Spleen (tissue), 7 donors: Measurements from ENCODE around the gene NCR3LG1.

ENCODE experiments used
- POLR2A ChIP-seq, 3 donors: fragments of 450-650 bp; IDR thresholded peaks; one replicate each; pipeline ENCODE4 v1.5.1; 2017; ENCODE audit warnings: antibody characterized with exemption in 3 of 3, mild to moderate bottlenecking in 1 of 3
- POLR2AphosphoS5 ChIP-seq, 3 donors: sonication (generic); formaldehyde crosslinking; IDR thresholded peaks; one replicate each; pipeline ENCODE4 v1.5.1; 2017; ENCODE audit warnings: antibody characterized with exemption in 3 of 3
- TF ChIP-seq, protein P1 (sequence below), 11 experiments: fragments of 200-600 bp in 7 of 11; fragments of 450-650 bp in 4 of 11; sonication (generic) in 4 of 11; IDR thresholded peaks in 8 of 11; conservative IDR thresholded peaks in 3 of 11; 1 replicate in 7 of 11; 2 replicates in 4 of 11; pipeline versions ENCODE4 v1.4.0 to v1.8.0; 2016 to 2021; ENCODE audit warnings: antibody characterized with exemption in 11 of 11, inconsistent platforms in 4 of 11, mild to moderate bottlenecking in 1 of 11
- donor health status: DM: no; HTN: no; CAD: no; lungs with moderate emphysema.
- donor health status: DM: no; HTN: no; CAD: no.
- donor health status: DM: no; HTN: no; CAD: no.

DNA sequence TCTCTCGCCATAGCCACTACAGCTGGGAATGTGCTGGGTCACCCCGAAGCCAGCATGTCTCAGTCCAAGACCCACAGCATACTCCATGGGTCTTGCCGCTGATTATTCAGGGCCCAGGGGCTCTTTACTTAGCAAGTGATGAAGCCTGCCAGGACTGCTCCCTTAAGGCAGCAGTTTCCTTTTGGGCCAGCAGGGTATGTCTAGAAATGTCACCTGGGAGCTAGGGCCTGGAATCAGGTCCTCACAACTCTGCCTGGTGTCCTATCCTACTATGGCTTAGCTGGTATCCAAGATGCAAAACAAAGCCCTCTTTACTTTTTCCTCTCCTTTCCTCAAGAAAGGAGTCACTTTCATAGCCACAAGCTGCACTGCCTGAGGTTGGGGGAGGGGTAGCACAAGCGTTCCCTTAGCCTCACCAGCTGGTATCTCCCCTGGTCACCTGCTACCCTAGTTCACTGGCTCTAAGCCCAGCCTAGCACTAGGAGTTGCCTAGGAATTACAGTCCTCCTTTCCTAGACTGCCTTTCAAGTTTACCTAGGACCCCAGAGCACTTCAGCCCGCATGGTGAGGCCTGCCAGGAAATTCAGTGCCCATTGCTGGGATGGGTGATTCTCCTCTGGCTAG lies 22.6 kb upstream of the NCR3LG1 start:
- TF ChIP-seq POLR2AphosphoS5 (IDR thresholded peaks at IDR 0.05), result no peak
- no peak for TF ChIP-seq POLR2A (IDR thresholded peaks at IDR 0.05)
- TF ChIP-seq, protein P1, sequence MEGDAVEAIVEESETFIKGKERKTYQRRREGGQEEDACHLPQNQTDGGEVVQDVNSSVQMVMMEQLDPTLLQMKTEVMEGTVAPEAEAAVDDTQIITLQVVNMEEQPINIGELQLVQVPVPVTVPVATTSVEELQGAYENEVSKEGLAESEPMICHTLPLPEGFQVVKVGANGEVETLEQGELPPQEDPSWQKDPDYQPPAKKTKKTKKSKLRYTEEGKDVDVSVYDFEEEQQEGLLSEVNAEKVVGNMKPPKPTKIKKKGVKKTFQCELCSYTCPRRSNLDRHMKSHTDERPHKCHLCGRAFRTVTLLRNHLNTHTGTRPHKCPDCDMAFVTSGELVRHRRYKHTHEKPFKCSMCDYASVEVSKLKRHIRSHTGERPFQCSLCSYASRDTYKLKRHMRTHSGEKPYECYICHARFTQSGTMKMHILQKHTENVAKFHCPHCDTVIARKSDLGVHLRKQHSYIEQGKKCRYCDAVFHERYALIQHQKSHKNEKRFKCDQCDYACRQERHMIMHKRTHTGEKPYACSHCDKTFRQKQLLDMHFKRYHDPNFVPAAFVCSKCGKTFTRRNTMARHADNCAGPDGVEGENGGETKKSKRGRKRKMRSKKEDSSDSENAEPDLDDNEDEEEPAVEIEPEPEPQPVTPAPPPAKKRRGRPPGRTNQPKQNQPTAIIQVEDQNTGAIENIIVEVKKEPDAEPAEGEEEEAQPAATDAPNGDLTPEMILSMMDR (IDR thresholded peaks at IDR 0.05 in 8 of 11, conservative IDR thresholded peaks at IDR 0.05 in 3 of 11), result no peak
